HG02852 (cell line): ENCODE measurements around the gene PCDHGA2.
"Not testable (repeated sequence)": the region's sequence is repeated elsewhere in the genome, so short reads cannot be mapped to it uniquely, and the experiment has no call there.

Source experiments
- ATAC-seq: cut with Tn5 transposase; IDR thresholded peaks from one replicate; pipeline ENCODE4 v1.9.1; 2021; ENCODE audit warnings: mild to moderate bottlenecking, moderate library complexity; ENCODE audit not compliant: unreplicated experiment

The PCDHGA2 gene

DNA sequence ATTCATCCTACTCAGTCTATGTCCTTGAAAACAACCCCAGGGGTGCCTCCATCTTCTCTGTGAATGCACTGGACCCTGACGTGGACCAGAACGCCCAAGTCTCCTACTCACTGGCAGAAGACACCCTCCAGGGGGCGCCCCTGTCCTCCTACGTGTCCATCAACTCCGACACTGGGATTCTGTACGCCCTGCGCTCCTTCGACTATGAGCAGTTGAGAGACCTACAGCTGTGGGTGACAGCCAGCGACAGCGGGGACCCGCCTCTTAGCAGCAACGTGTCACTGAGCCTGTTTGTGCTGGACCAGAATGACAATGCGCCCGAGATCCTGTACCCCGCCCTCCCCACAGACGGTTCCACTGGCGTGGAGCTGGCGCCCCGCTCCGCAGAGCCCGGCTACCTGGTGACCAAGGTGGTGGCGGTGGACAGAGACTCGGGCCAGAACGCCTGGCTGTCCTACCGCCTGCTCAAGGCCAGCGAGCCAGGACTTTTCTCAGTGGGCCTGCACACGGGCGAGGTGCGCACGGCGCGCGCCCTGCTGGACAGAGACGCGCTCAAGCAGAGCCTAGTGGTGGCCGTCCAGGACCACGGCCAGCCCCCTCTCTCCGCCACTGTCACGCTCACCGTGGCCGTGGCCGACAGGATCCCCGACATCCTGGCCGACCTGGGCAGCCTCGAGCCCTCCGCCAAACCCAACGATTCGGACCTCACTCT is 37.0 kb downstream of the PCDHGA2 start:
- not testable (repeated sequence) for ATAC-seq

GRCh38 chr5:141382469-141383294 is 44.1 kb downstream of the PCDHGA2 start, which contains the start of gene PCDHGA7:
PCDHGA7 (plus strand) TSS chr5:141382742; CDS start chr5:141382900, 158 bp downstream.
- ATAC-seq: no peak

GRCh38 chr5:141383345-141383744 is 44.8 kb downstream of the PCDHGA2 start:
- no peak for ATAC-seq

DNA sequence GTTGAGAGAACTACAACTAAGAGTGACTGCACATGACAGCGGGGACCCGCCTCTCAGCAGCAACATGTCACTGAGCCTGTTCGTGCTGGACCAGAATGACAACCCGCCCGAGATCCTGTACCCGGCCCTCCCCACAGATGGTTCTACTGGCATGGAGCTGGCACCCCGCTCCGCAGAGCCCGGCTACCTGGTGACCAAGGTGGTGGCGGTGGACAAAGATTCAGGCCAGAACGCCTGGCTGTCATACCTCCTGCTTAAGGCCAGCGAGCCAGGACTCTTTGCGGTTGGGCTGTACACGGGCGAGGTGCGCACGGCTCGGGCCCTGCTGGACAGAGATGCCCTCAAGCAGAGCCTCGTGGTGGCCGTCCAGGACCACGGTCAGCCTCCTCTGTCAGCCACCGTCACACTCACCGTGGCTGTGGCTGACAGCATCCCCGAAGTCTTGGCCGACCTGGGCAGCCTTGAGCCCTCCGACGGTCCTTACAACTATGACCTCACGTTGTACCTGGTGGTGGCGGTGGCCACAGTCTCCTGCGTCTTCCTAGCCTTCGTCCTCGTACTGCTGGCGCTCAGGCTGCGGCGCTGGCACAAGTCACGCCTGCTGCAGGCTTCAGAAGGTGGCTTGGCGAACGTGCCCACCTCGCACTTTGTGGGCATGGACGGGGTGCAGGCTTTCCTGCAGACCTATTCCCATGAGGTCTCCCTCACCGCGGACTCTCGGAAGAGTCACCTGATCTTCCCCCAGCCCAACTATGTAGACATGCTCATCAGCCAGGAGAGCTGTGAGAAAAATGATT is 46.1 kb downstream of the PCDHGA2 start:
- no peak for ATAC-seq

DNA sequence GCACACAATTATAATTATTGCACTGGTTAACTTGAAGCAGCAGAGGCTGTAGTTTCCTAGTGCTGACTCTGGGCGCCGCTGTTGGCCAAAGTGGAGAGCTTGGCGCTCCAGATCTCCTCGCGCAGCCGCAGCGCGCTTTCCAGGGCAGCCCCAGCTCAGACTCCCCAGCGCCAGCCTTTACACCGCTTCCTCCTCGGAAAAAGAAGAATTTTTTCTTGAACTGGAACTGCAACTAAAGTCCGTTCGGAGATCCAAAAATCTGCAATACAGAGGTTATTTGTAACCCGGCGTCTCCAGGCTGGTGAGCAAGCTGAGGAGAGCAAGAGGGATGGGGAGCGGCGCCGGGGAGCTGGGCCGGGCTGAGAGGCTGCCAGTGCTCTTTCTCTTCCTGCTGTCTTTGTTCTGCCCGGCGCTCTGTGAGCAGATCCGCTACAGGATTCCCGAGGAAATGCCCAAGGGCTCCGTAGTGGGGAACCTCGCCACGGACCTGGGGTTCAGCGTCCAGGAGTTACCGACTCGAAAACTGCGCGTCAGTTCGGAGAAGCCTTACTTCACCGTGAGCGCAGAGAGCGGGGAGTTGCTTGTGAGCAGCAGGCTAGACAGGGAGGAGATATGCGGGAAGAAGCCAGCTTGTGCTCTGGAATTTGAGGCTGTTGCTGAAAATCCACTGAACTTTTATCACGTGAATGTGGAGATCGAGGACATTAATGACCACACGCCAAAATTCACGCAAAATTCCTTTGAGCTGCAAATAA is 49.2 kb downstream of the PCDHGA2 start, which contains the start of gene PCDHGB4:
TSS of gene PCDHGB4 (plus strand) at position 142 of the 755 bp plus-strand sequence. CDS start at position 329, 187 bp downstream.
- ATAC-seq: peak; percentile 87

- no peak for ATAC-seq
Observed at GRCh38 chr5:141388661-141389060, 50.1 kb downstream of the PCDHGA2 start.

- ATAC-seq: no peak
Observed at GRCh38 chr5:141389153-141390042, 50.8 kb downstream of the PCDHGA2 start.

GRCh38 chr5:141392429-141393198 is 54.1 kb downstream of the PCDHGA2 start, which contains the start of gene PCDHGA8:
PCDHGA8 (plus strand) TSS chr5:141392633; CDS start chr5:141392814, 181 bp downstream.
- no peak for ATAC-seq
